DND-41 (cell line): Measurements from ENCODE around the gene TPO.

Experiments
- ATAC-seq: fragments of 200-7000 bp; cut with Tn5 transposase; 3 replicates; pipeline ENCODE4 v1.9.1; 2021; ENCODE audit warnings: low read depth; ENCODE audit not compliant: insufficient read depth
- DNase-seq: peaks from one replicate; pipeline ENCODE4 v3.0.0-alpha.2; 2020
- H2AFZ ChIP-seq: 2 replicates; pipeline ENCODE4 v1.6.0; 2012; ENCODE audit warnings: low read depth, low read length
- H3K27ac ChIP-seq: 2 replicates; pipeline ENCODE4 v1.5.1; 2012; ENCODE audit warnings: low read length, inconsistent platforms
- H3K27me3 ChIP-seq: fragments of 200-600 bp; sonication (generic); 2 replicates; pipeline ENCODE4 v1.6.0; 2012; ENCODE audit warnings: low read length, mild to moderate bottlenecking, inconsistent platforms; ENCODE audit not compliant: insufficient read depth, poor library complexity
- H3K36me3 ChIP-seq: 2 replicates; pipeline ENCODE4 v1.5.1; 2012; ENCODE audit warnings: low read length, inconsistent platforms; ENCODE audit not compliant: insufficient read depth
- H3K4me1 ChIP-seq: 2 replicates; pipeline ENCODE4 v1.5.1; 2012; ENCODE audit warnings: mild to moderate bottlenecking, low read length; ENCODE audit not compliant: insufficient read depth
- H3K4me2 ChIP-seq: 2 replicates; pipeline ENCODE4 v1.6.0; 2012; ENCODE audit warnings: mild to moderate bottlenecking, moderate library complexity, low read length, inconsistent platforms; ENCODE audit not compliant: insufficient read depth
- H3K4me3 ChIP-seq, 2 experiments: fragments of 200-600 bp in 1 of 2; shearing (Covaris generic) in 1 of 2; 2 replicates each; pipeline ENCODE4 v1.5.1; 2012 to 2016; ENCODE audit warnings: inconsistent platforms in 2 of 2, low read length in 2 of 2, mild to moderate bottlenecking in 2 of 2, low read depth in 1 of 2, moderate library complexity in 1 of 2
- H3K79me2 ChIP-seq: 2 replicates; pipeline ENCODE4 v1.6.0; 2012; ENCODE audit warnings: low read length, inconsistent platforms; ENCODE audit not compliant: insufficient read depth
- H3K9ac ChIP-seq: 2 replicates; pipeline ENCODE4 v1.6.0; 2012; ENCODE audit warnings: low read depth, mild to moderate bottlenecking, inconsistent platforms, low read length, moderate library complexity
- H3K9me3 ChIP-seq: 2 replicates; pipeline ENCODE4 v1.5.1; 2012; ENCODE audit warnings: low read length, moderate library complexity, mild to moderate bottlenecking, inconsistent platforms; ENCODE audit not compliant: insufficient read depth, severe bottlenecking
- H4K20me1 ChIP-seq: 2 replicates; pipeline ENCODE4 v1.6.0; 2012; ENCODE audit warnings: low read length; ENCODE audit not compliant: insufficient read depth
- CTCF ChIP-seq: IDR thresholded peaks from 2 replicates; pipeline ENCODE4 v1.5.1; 2012; ENCODE audit warnings: borderline replicate concordance, low read length, moderate library complexity, mild to moderate bottlenecking; ENCODE audit not compliant: poor library complexity, severe bottlenecking; ENCODE audit errors: extremely low read depth
- EZH2 ChIP-seq: IDR thresholded peaks from 3 replicates; pipeline ENCODE4 v1.6.1; 2012; ENCODE audit warnings: borderline replicate concordance, low read depth, mild to moderate bottlenecking, moderate library complexity, low read length, inconsistent platforms; ENCODE audit not compliant: severe bottlenecking

The TPO gene

DNA sequence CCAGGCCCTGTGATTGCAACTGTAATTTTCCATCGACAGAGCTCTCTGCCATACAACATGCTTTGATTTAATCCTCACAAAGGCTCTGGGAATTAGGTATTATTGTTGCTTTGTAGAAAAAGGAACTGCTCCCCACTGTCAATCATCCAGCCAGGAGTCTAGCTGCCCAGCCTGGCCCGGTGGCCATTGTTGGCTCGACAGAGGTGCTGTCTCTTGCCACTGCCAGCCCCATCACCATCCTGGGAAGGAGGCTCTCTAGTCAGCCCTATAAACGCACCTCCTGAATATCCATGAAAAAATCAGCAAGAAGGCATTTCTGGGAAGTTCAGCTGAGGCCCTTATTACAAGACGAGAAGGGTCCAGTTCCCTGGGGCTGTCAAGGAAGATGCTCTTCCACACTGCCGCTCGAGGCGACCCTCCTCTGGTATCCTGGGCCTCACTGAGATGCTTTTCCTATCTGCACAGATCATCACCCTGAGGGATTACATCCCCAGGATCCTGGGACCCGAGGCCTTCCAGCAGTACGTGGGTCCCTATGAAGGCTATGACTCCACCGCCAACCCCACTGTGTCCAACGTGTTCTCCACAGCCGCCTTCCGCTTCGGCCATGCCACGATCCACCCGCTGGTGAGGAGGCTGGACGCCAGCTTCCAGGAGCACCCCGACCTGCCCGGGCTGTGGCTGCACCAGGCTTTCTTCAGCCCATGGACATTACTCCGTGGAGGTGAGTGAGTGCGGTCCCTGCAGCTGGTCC, 71.0 kb downstream of the TPO start:
- H2AFZ ChIP-seq, result no peak overlapping the region
- no peaks in the 10 kb centered on the region for H3K4me1 ChIP-seq
- H3K4me3 ChIP-seq, result no peak overlapping the region
- no peaks in the 10 kb centered on the region for H3K36me3 ChIP-seq
- no peak for TF ChIP-seq EZH2
- no peak for TF ChIP-seq CTCF
- no peaks in the 10 kb centered on the region for H3K9me3 ChIP-seq
- ATAC-seq (no peak), DNase-seq (no peak)
- H3K79me2 ChIP-seq, result no peaks in the 10 kb centered on the region
- H3K27me3 ChIP-seq, result no peaks in the 10 kb centered on the region
- no peak overlapping the region for H3K4me2 ChIP-seq
- H4K20me1 ChIP-seq, result no peaks in the 10 kb centered on the region
- no peak overlapping the region for H3K27ac ChIP-seq
- no peak overlapping the region for H3K9ac ChIP-seq

- Histone ChIP-seq H3K79me2 (no peaks in the 10 kb centered on the region), H3K27ac (no peak overlapping the region), H3K9ac (no peak overlapping the region), H3K27me3 (no peaks in the 10 kb centered on the region), H3K36me3 (no peaks in the 10 kb centered on the region), H3K4me1 (no peaks in the 10 kb centered on the region), H3K4me2 (no peak overlapping the region), H3K9me3 (no peaks in the 10 kb centered on the region), H4K20me1 (no peaks in the 10 kb centered on the region), H2AFZ (no peak overlapping the region), H3K4me3 (no peak overlapping the region)
- no peak for TF ChIP-seq EZH2
- no peak for TF ChIP-seq CTCF
- ATAC-seq (no peak), DNase-seq (no peak)
These were observed 73.4 kb downstream of the TPO start for GRCh38 chr2:1486670-1487069.

DNA sequence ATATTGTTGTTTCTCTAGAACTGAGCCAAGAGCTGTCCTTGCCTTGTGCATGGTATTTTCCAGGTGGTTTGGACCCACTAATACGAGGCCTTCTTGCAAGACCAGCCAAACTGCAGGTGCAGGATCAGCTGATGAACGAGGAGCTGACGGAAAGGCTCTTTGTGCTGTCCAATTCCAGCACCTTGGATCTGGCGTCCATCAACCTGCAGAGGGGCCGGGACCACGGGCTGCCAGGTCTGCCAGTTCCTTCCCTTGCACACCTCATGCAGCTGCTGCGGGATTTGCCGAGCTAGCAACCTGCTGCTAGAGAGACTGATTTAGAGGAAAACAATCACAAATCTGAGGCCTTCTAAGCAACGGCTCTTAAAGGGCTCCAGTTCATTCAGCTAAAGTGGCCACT, 74.5 kb downstream of the TPO start:
- no peaks in the 10 kb centered on the region for H4K20me1 ChIP-seq
- no peak for TF ChIP-seq CTCF
- TF ChIP-seq EZH2, result no peak
- H3K4me1 ChIP-seq, result no peaks in the 10 kb centered on the region
- H3K36me3 ChIP-seq, result no peaks in the 10 kb centered on the region
- no peaks in the 10 kb centered on the region for H3K9me3 ChIP-seq
- H3K27ac ChIP-seq, result no peak overlapping the region
- no peaks in the 10 kb centered on the region for H3K79me2 ChIP-seq
- no peak overlapping the region for H3K4me2 ChIP-seq
- no peak for DNase-seq
- no peak overlapping the region for H2AFZ ChIP-seq
- no peaks in the 10 kb centered on the region for H3K27me3 ChIP-seq
- ATAC-seq, result no peak
- no peak overlapping the region for H3K4me3 ChIP-seq
- no peak overlapping the region for H3K9ac ChIP-seq

DNA sequence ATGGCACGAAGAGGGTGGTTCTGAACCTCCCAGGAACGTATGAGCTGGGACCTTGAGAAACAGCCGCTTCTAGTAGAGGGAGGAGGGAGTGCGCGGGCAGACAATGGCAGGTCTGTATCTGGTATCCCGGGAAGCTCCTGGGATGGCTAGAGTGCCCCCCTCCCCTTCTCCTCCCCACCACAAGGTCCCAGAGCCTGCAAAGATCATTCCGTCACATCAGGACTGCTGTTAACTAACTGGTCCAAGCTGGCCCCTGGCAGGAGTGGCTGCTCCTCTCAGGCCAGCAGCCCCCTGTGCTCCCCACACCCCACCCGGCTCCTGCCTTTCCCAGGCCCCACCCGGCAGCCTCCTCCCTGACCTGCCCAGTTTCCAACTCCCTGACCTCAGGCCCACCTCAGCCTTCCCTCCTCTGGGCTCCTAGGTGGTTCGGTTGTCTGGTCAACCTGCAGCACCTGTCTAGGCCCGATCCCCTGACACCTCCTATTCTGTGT, 75.0 kb downstream of the TPO start:
- H3K4me2 ChIP-seq, result no peak overlapping the region
- H3K27ac ChIP-seq, result no peak overlapping the region
- ATAC-seq (no peak), DNase-seq (no peak)
- no peak overlapping the region for H3K9ac ChIP-seq
- no peak overlapping the region for H3K4me3 ChIP-seq
- no peaks in the 10 kb centered on the region for H3K36me3 ChIP-seq
- no peak overlapping the region for H2AFZ ChIP-seq
- no peak for TF ChIP-seq EZH2
- no peak for TF ChIP-seq CTCF
- no peaks in the 10 kb centered on the region for H4K20me1 ChIP-seq
- no peaks in the 10 kb centered on the region for H3K27me3 ChIP-seq
- no peaks in the 10 kb centered on the region for H3K9me3 ChIP-seq
- H3K79me2 ChIP-seq, result no peaks in the 10 kb centered on the region
- no peaks in the 10 kb centered on the region for H3K4me1 ChIP-seq
